ENCODE data around the gene LRFN4.

LRFN4 gene

GRCh38 chr11:66906061-66906733 lies 49.3 kb downstream of the LRFN4 start:
- no peak for DNase-seq
- no peaks in the 10 kb centered on the region for H3F3A ChIP-seq (ENCODE audit: insufficient read depth, low read length)
- no peaks in the 10 kb centered on the region for H3K9me2 ChIP-seq (replicated peaks; ENCODE audit: insufficient read depth, low read length)
- H3K36me3 ChIP-seq (replicated peaks; ENCODE audit: insufficient read depth, low read length), result no peaks in the 10 kb centered on the region
- H3K4me1 ChIP-seq (ENCODE audit: low read length), result peaks cover 5% of the 10 kb centered on the region
- no peaks in the 10 kb centered on the region for H4K20me1 ChIP-seq (ENCODE audit: insufficient read depth, low read length)
- peaks cover 24% of the 10 kb centered on the region for H3K27me3 ChIP-seq (replicated peaks; ENCODE audit: insufficient read depth, low read length)
- H3K9me3 ChIP-seq (replicated peaks; ENCODE audit: insufficient read depth, low read length), result no peaks in the 10 kb centered on the region
- H3K79me2 ChIP-seq (ENCODE audit: low read length), result no peaks in the 10 kb centered on the region
- H3K9ac ChIP-seq (ENCODE audit: low read length), result no peak overlapping the region
- no peak overlapping the region for H2AFZ ChIP-seq (ENCODE audit: low read length)
- H3K27ac ChIP-seq (ENCODE audit: low read length), result no peak overlapping the region
- no peak for TF ChIP-seq EZH2 (optimal IDR thresholded peaks at IDR 0.05; ENCODE audit: low read depth, low read length)
- TF ChIP-seq, protein P1, sequence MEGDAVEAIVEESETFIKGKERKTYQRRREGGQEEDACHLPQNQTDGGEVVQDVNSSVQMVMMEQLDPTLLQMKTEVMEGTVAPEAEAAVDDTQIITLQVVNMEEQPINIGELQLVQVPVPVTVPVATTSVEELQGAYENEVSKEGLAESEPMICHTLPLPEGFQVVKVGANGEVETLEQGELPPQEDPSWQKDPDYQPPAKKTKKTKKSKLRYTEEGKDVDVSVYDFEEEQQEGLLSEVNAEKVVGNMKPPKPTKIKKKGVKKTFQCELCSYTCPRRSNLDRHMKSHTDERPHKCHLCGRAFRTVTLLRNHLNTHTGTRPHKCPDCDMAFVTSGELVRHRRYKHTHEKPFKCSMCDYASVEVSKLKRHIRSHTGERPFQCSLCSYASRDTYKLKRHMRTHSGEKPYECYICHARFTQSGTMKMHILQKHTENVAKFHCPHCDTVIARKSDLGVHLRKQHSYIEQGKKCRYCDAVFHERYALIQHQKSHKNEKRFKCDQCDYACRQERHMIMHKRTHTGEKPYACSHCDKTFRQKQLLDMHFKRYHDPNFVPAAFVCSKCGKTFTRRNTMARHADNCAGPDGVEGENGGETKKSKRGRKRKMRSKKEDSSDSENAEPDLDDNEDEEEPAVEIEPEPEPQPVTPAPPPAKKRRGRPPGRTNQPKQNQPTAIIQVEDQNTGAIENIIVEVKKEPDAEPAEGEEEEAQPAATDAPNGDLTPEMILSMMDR (IDR thresholded peaks at IDR 0.05; ENCODE audit: low read length), result no peak
- no peak for TF ChIP-seq EZH2phosphoT487 (IDR thresholded peaks at IDR 0.05; ENCODE audit: low read length)
- H3K4me3 ChIP-seq (ENCODE audit: low read length), result no peak overlapping the region
- H3K4me2 ChIP-seq (ENCODE audit: low read depth, low read length), result no peak overlapping the region

- Histone ChIP-seq H3K9ac (ENCODE audit: low read length) (no peak overlapping the region), H3K36me3 (replicated peaks; ENCODE audit: insufficient read depth, low read length) (no peaks in the 10 kb centered on the region), H3F3A (ENCODE audit: insufficient read depth, low read length) (no peaks in the 10 kb centered on the region), H2AFZ (ENCODE audit: low read length) (no peak overlapping the region), H3K9me2 (replicated peaks; ENCODE audit: insufficient read depth, low read length) (no peaks in the 10 kb centered on the region), H3K9me3 (replicated peaks; ENCODE audit: insufficient read depth, low read length) (no peaks in the 10 kb centered on the region), H3K27ac (ENCODE audit: low read length) (no peak overlapping the region), H4K20me1 (ENCODE audit: insufficient read depth, low read length) (no peaks in the 10 kb centered on the region), H3K4me3 (ENCODE audit: low read length) (no peak overlapping the region), H3K4me1 (ENCODE audit: low read length) (peaks cover 5% of the 10 kb centered on the region), H3K4me2 (ENCODE audit: low read depth, low read length) (no peak overlapping the region), H3K27me3 (replicated peaks; ENCODE audit: insufficient read depth, low read length) (peaks cover 22% of the 10 kb centered on the region), H3K79me2 (ENCODE audit: low read length) (no peaks in the 10 kb centered on the region)
- TF ChIP-seq, protein P1 (IDR thresholded peaks at IDR 0.05; ENCODE audit: low read length), result no peak
- DNase-seq, result no peak
Observed at GRCh38 chr11:66907751-66908630, 51.1 kb downstream of the LRFN4 start.

DNA sequence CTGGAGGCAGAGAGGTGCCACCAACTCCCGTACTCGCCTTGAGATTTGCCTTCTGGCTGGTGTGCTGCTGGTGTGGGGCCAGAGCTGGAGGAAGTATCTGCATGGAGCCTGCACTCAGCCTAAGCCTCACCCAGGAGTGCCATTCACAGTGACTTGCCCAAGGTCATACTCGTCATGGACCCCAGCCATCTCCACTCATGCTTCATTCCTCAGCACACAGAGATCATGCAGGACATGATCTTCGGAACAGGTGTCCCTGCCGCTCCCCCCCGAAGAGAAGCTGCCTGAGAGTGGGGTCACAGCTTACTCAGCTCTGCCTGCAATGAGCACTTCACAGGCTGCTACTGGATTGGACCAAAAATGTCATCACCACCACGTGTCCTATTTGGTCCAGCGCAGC lies 52.3 kb downstream of the LRFN4 start:
- H3K27me3 ChIP-seq (replicated peaks; ENCODE audit: insufficient read depth, low read length), result peaks cover 22% of the 10 kb centered on the region
- TF ChIP-seq EZH2phosphoT487 (IDR thresholded peaks at IDR 0.05; ENCODE audit: low read length), result no peak
- no peak for TF ChIP-seq EZH2 (optimal IDR thresholded peaks at IDR 0.05; ENCODE audit: low read depth, low read length)
- no peak overlapping the region for H3K4me2 ChIP-seq (ENCODE audit: low read depth, low read length)
- H3K36me3 ChIP-seq (replicated peaks; ENCODE audit: insufficient read depth, low read length), result no peaks in the 10 kb centered on the region
- H3K4me3 ChIP-seq (ENCODE audit: low read length), result no peak overlapping the region
- H3K27ac ChIP-seq (ENCODE audit: low read length), result no peak overlapping the region
- no peaks in the 10 kb centered on the region for H3K9me2 ChIP-seq (replicated peaks; ENCODE audit: insufficient read depth, low read length)
- H3K4me1 ChIP-seq (ENCODE audit: low read length), result peaks cover 5% of the 10 kb centered on the region
- DNase-seq, result no peak
- no peak overlapping the region for H3K9ac ChIP-seq (ENCODE audit: low read length)
- H2AFZ ChIP-seq (ENCODE audit: low read length), result no peak overlapping the region
- no peaks in the 10 kb centered on the region for H3K9me3 ChIP-seq (replicated peaks; ENCODE audit: insufficient read depth, low read length)
- H3F3A ChIP-seq (ENCODE audit: insufficient read depth, low read length), result no peaks in the 10 kb centered on the region
- no peaks in the 10 kb centered on the region for H4K20me1 ChIP-seq (ENCODE audit: insufficient read depth, low read length)
- no peaks in the 10 kb centered on the region for H3K79me2 ChIP-seq (ENCODE audit: low read length)
